ENCODE data around the gene ST6GALNAC6. TPM values are rescaled to one million over a fixed set of nuclear protein-coding genes. Genes with fewer than 3 reads are reported as not detected.

Gene ST6GALNAC6
- total and polyA plus RNA-seq, 2 of the 8 experiments (the other 6 are each of a cell fraction or from before 2014, with no cell fraction given), result 43.7 to 64.4 TPM

GRCh38 chr9:127854960-127855359, 44.4 kb downstream of the ST6GALNAC6 start (continued):
- TF ChIP-seq CHD7 (IDR thresholded peaks at IDR 0.05; ENCODE audit: insufficient replicate concordance, low read length) (no peak), EGR1 (IDR thresholded peaks at IDR 0.05; ENCODE audit: borderline replicate concordance, low read depth, low read length) (no peak), RFX5 (IDR thresholded peaks at IDR 0.05; ENCODE audit: borderline replicate concordance, low read depth, low read length) (no peak), ATF2 (IDR thresholded peaks at IDR 0.05; ENCODE audit: low read length) (no peak), SP2 (IDR thresholded peaks at IDR 0.05; ENCODE audit: low read length) (no peak), NANOG (IDR thresholded peaks at IDR 0.05; ENCODE audit: insufficient read depth, low read depth, low read length, poor library complexity, severe bottlenecking) (no peak), BACH1 (IDR thresholded peaks at IDR 0.05; ENCODE audit: low read length) (no peak), NRF1 (IDR thresholded peaks at IDR 0.05; ENCODE audit: low read depth, low read length) (no peak), POU5F1 (IDR thresholded peaks at IDR 0.05; ENCODE audit: low read depth, low read length) (no peak), SIRT6 (IDR thresholded peaks at IDR 0.05; ENCODE audit: low read length) (no peak), TAF7 (optimal IDR thresholded peaks at IDR 0.05; ENCODE audit: borderline replicate concordance, low read depth, low read length) (no peak)
